Stimulated activated CD4-positive, alpha-beta T cell treated with anti-CD3 and anti-CD28 coated beads, Interleukin-4, amount 100 ng/mL, for 24 hours (primary cell): ENCODE results near the gene WFDC12.
A peak's percentile ranks its signal among the peaks of the same experiment; 100 is the strongest.

Experiments used
- DNase-seq: peaks from one replicate; pipeline ENCODE4 v3.0.0-alpha.2; 2020

Gene WFDC12

GRCh38 chr20:45114465-45115385 is 9.5 kb downstream of the WFDC12 start, which contains the start of gene WFDC5:
Gene WFDC5 (minus strand): TSS chr20:45115174. CDS start chr20:45115083, 91 bp downstream.
- DNase-seq, result no peak

- no peak for DNase-seq
Measured at GRCh38 chr20:45113865-45114264, 10.4 kb downstream of the WFDC12 start.

- no peak for DNase-seq
Measured at GRCh38 chr20:45112754-45113153, 11.5 kb downstream of the WFDC12 start.

- DNase-seq, result peak; percentile 17
Measured at GRCh38 chr20:45111799-45112471, 12.3 kb downstream of the WFDC12 start.

- DNase-seq, result no peak
Measured at GRCh38 chr20:45111285-45111684, 13.0 kb downstream of the WFDC12 start.

- no peak for DNase-seq
Measured at GRCh38 chr20:45110301-45110700, 14.0 kb downstream of the WFDC12 start.

GRCh38 chr20:45109634-45110033 is 14.6 kb downstream of the WFDC12 start:
- DNase-seq, result no peak

- DNase-seq, result no peak
Measured at GRCh38 chr20:45105317-45105716, 18.9 kb downstream of the WFDC12 start.

- DNase-seq, result no peak
Measured at GRCh38 chr20:45104786-45105185, 19.5 kb downstream of the WFDC12 start.

- DNase-seq, result no peak
Measured at GRCh38 chr20:45103072-45103471, 21.2 kb downstream of the WFDC12 start.

- no peak for DNase-seq
Measured at GRCh38 chr20:45101333-45101850, 22.9 kb downstream of the WFDC12 start.

GRCh38 chr20:45100563-45101245 is 23.6 kb downstream of the WFDC12 start, which contains the start of gene KCNS1:
Gene KCNS1 (minus strand): TSS chr20:45101127. CDS start chr20:45099236, 1,891 bp downstream.
- DNase-seq, result no peak

- no peak for DNase-seq
Measured at GRCh38 chr20:45098103-45098773, 26.0 kb downstream of the WFDC12 start.

- DNase-seq, result peak; percentile 36
Measured at GRCh38 chr20:45097485-45098102, 26.7 kb downstream of the WFDC12 start.

GRCh38 chr20:45096781-45097180 is 27.5 kb downstream of the WFDC12 start:
- no peak for DNase-seq

- DNase-seq, result peak; percentile 67
Measured at GRCh38 chr20:45095805-45096238, 28.4 kb downstream of the WFDC12 start.

- no peak for DNase-seq
Measured at GRCh38 chr20:45094864-45095574, 29.2 kb downstream of the WFDC12 start.

GRCh38 chr20:45094201-45094600 is 30.1 kb downstream of the WFDC12 start:
- no peak for DNase-seq

GRCh38 chr20:45092898-45093297 is 31.4 kb downstream of the WFDC12 start:
- DNase-seq, result no peak

- no peak for DNase-seq
Measured at GRCh38 chr20:45091366-45091765, 32.9 kb downstream of the WFDC12 start.

- no peak for DNase-seq
Measured at GRCh38 chr20:45090481-45090880, 33.8 kb downstream of the WFDC12 start.
